Tibial nerve (tissue), 4 donors: Measurements from ENCODE around the gene KLHL13. TPM values are rescaled to one million over a fixed set of nuclear protein-coding genes. Genes with fewer than 3 reads are reported as not detected.
"Not testable (repeated sequence)": the region's sequence is repeated elsewhere in the genome, so short reads cannot be mapped to it uniquely, and the experiment has no call there.

ENCODE experiments used
- DNase-seq, 2 donors: peaks; one replicate each; pipeline ENCODE4 v3.0.0-alpha.2; 2019; ENCODE audit warnings: low spot score in 2 of 2
- H3K27ac ChIP-seq, 4 donors: fragments of 200-600 bp; sonication (generic) in 3 of 4; one replicate each; pipeline ENCODE4 v1.5.1; 2017 to 2019; ENCODE audit warnings: mild to moderate bottlenecking in 1 of 4
- H3K27me3 ChIP-seq, 2 donors: fragments of 200-600 bp; sonication (generic) in 1 of 2; one replicate each; pipeline versions ENCODE4 v1.5.1 to v1.6.0; 2017 to 2019
- H3K36me3 ChIP-seq, 3 donors: fragments of 200-600 bp; sonication (generic); one replicate each; pipeline ENCODE4 v1.5.1; 2018 to 2019
- H3K4me1 ChIP-seq, 4 donors: fragments of 200-600 bp; sonication (generic) in 3 of 4; one replicate each; pipeline ENCODE4 v1.5.1; 2017 to 2019
- H3K4me3 ChIP-seq, 4 donors: fragments of 200-600 bp; sonication (generic) in 3 of 4; one replicate each; pipeline ENCODE4 v1.5.1; 2017 to 2019; ENCODE audit warnings: mild to moderate bottlenecking in 1 of 4, moderate library complexity in 1 of 4
- H3K9me3 ChIP-seq, 4 donors: fragments of 200-600 bp; sonication (generic) in 3 of 4; one replicate each; pipeline ENCODE4 v1.5.1; 2017 to 2019
- CTCF ChIP-seq, 5 experiments: fragments of 200-600 bp in 3 of 5; fragments of 450-650 bp in 2 of 5; sonication (generic) in 3 of 5; IDR thresholded peaks; one replicate each; pipeline ENCODE4 v1.5.1; 2016 to 2019; ENCODE audit warnings: antibody characterized with exemption in 5 of 5, mild to moderate bottlenecking in 3 of 5, moderate library complexity in 2 of 5
- EP300 ChIP-seq, 2 donors: sonication (generic); formaldehyde crosslinking; IDR thresholded peaks; one replicate each; pipeline ENCODE4 v1.6.1; 2017; ENCODE audit warnings: antibody characterized with exemption in 2 of 2, mild to moderate bottlenecking in 1 of 2
- POLR2A ChIP-seq, 2 donors: fragments of 450-650 bp; IDR thresholded peaks; one replicate each; pipeline ENCODE4 v1.6.1; 2017; ENCODE audit warnings: antibody characterized with exemption in 2 of 2, mild to moderate bottlenecking in 2 of 2, moderate library complexity in 2 of 2
- WGBS, 2 donors: methylation state at CpG; one replicate each; pipeline ENCODE4 v1.1.5; 2018; 5-methylcytosine and 5-hydroxymethylcytosine counted together
- total RNA-seq, 4 donors: library from RNA; depleted of rRNA; stranded (reverse); fragments of >200 nt; gene quantifications; one replicate each; pipeline ENCODE4 v1.1.0, GENCODE V29; 2016

KLHL13 gene
- total RNA-seq, 4 donors from 2014 or later, result 3.0 to 5.9 (median 4.4) TPM

GRCh38 chrX:118129681-118130080 lies 13.1 kb upstream of the KLHL13 start:
- TF ChIP-seq POLR2A (IDR thresholded peaks at IDR 0.05) (no peak), EP300 (IDR thresholded peaks at IDR 0.05) (no peak), CTCF (IDR thresholded peaks at IDR 0.05) (no peak)
- no peak overlapping the region for H3K4me3 ChIP-seq
- no peak overlapping the region for H3K27ac ChIP-seq
- H3K36me3 ChIP-seq, result no peaks in the 10 kb centered on the region
- H3K4me1 ChIP-seq, result no peaks in the 10 kb centered on the region
- peaks cover 0 to 4% of the 10 kb centered on the region in 2 donors for H3K27me3 ChIP-seq
- no peak for DNase-seq
- H3K9me3 ChIP-seq, result no peaks in the 10 kb centered on the region

- no peaks in the 10 kb centered on the region for H3K9me3 ChIP-seq
- 81 to 94% methylated on average over 16 to 18 of the region's 18 CpGs for WGBS, 2 donors
- DNase-seq, result no peak
- TF ChIP-seq EP300 (IDR thresholded peaks at IDR 0.05) (no peak), CTCF (IDR thresholded peaks at IDR 0.05) (no peak), POLR2A (IDR thresholded peaks at IDR 0.05) (no peak)
- H3K4me1 ChIP-seq, result no peaks in the 10 kb centered on the region
- H3K4me3 ChIP-seq, result no peak overlapping the region
- no peak overlapping the region for H3K27ac ChIP-seq
- no peaks in the 10 kb centered on the region for H3K36me3 ChIP-seq
- peaks cover 0 to 4% of the 10 kb centered on the region in 2 donors for H3K27me3 ChIP-seq
These were observed 12.1 kb upstream of the KLHL13 start for GRCh38 chrX:118128724-118129123.

- Histone ChIP-seq H3K4me1 (no peaks in the 10 kb centered on the region), H3K9me3 (no peaks in the 10 kb centered on the region), H3K27ac (no peak overlapping the region), H3K4me3 (no peak overlapping the region), H3K27me3 (peaks cover 0 to 4% of the 10 kb centered on the region in 2 donors), H3K36me3 (no peaks in the 10 kb centered on the region)
- no peak for DNase-seq
- WGBS, 2 donors, result 74 to 80% methylated on average over 2 of the region's 2 CpGs
- TF ChIP-seq CTCF (IDR thresholded peaks at IDR 0.05) (no peak), POLR2A (IDR thresholded peaks at IDR 0.05) (no peak), EP300 (IDR thresholded peaks at IDR 0.05) (no peak)
These were observed 9.7 kb upstream of the KLHL13 start for GRCh38 chrX:118126286-118126685.

- not testable (repeated sequence) for H3K27me3 ChIP-seq, DNase-seq
- 83 to 94% methylated on average over 3 to 4 of the region's 4 CpGs for WGBS, 2 donors
These were observed 7.6 kb upstream of the KLHL13 start for GRCh38 chrX:118124243-118124642.

GRCh38 chrX:118117741-118118140 lies 1.1 kb upstream of the KLHL13 start:
- H3K27ac ChIP-seq, result no peak overlapping the region
- TF ChIP-seq EP300 (IDR thresholded peaks at IDR 0.05), result no peak
- TF ChIP-seq POLR2A (IDR thresholded peaks at IDR 0.05), result no peak
- no peak for TF ChIP-seq CTCF (IDR thresholded peaks at IDR 0.05)

More at GRCh38 chrX:118124243-118124642, 7.6 kb upstream of the KLHL13 start:
- not testable (repeated sequence) for H3K36me3 ChIP-seq, H3K27ac ChIP-seq, H3K4me3 ChIP-seq, H3K9me3 ChIP-seq, H3K4me1 ChIP-seq

More at GRCh38 chrX:118117741-118118140, 1.1 kb upstream of the KLHL13 start:
- Histone ChIP-seq H3K4me3 (no peak overlapping the region), H3K27me3 (no peaks in the 10 kb centered on the region), H3K9me3 (no peaks in the 10 kb centered on the region), H3K4me1 (no peaks in the 10 kb centered on the region), H3K36me3 (no peaks in the 10 kb centered on the region)
- 61 to 63% methylated on average over 2 of the region's 2 CpGs for WGBS, 2 donors
- DNase-seq, result no peak
